Glutamatergic neuron (in vitro differentiated cells): ENCODE results near the gene CD99. TPM values are rescaled to one million over a fixed set of nuclear protein-coding genes. Genes with fewer than 3 reads are reported as not detected.
"Not testable (repeated sequence)": the region's sequence is repeated elsewhere in the genome, so short reads cannot be mapped to it uniquely, and the experiment has no call there.

Source experiments
- DNase-seq: peaks from one replicate; pipeline ENCODE4 v3.0.0; 2022
- H3K27ac Mint-ChIP-seq: one replicate; pipeline ENCODE4 v1.8.0; 2020; ENCODE audit warnings: mild to moderate bottlenecking, mixed read lengths, inconsistent platforms; ENCODE audit not compliant: unreplicated experiment
- H3K27me3 Mint-ChIP-seq: one replicate; pipeline ENCODE4 v1.8.0; 2020; ENCODE audit warnings: mild to moderate bottlenecking, moderate library complexity, mixed read lengths, inconsistent platforms; ENCODE audit not compliant: unreplicated experiment
- H3K36me3 Mint-ChIP-seq: one replicate; pipeline ENCODE4 v1.8.0; 2020; ENCODE audit warnings: mild to moderate bottlenecking, mixed read lengths, inconsistent platforms; ENCODE audit not compliant: unreplicated experiment
- H3K4me1 Mint-ChIP-seq: one replicate; pipeline ENCODE4 v1.8.0; 2020; ENCODE audit warnings: mild to moderate bottlenecking, low read depth, mixed read lengths, inconsistent platforms; ENCODE audit not compliant: unreplicated experiment
- H3K4me3 Mint-ChIP-seq: one replicate; pipeline ENCODE4 v1.8.0; 2020; ENCODE audit warnings: mild to moderate bottlenecking, mixed read lengths, inconsistent platforms; ENCODE audit not compliant: unreplicated experiment
- H3K9me3 Mint-ChIP-seq: one replicate; pipeline ENCODE4 v1.8.0; 2020; ENCODE audit warnings: mild to moderate bottlenecking, moderate library complexity, mixed read lengths, inconsistent platforms; ENCODE audit not compliant: unreplicated experiment
- CTCF ChIP-seq: fragments of 200-600 bp; sonication (generic); IDR thresholded peaks from one replicate; pipeline ENCODE4 v1.5.0; 2021; ENCODE audit not compliant: partially characterized antibody, unreplicated experiment
- total RNA-seq: library from RNA; stranded (reverse); fragmentation: NEBNext Ultra II Directional; extraction: Animal tissue kit (Norgen Biotek cat#: 25700); gene quantifications from one replicate; pipeline ENCODE4 v1.2.1, GENCODE V29; 2021; ENCODE audit not compliant: unreplicated experiment

CD99 gene
- total RNA-seq, 1 donor from 2014 or later: 31.2 TPM

GRCh38 chrX:2665387-2666304 lies 25.4 kb upstream of the CD99 start:
- Mint-ChIP-seq H3K27me3 (peaks cover 3% of the 10 kb centered on the region), H3K4me1 (no peaks in the 10 kb centered on the region), H3K27ac (no peak overlapping the region), H3K9me3 (no peaks in the 10 kb centered on the region), H3K4me3 (no peak overlapping the region), H3K36me3 (no peaks in the 10 kb centered on the region)
- no peak for TF ChIP-seq CTCF
- no peak for DNase-seq

- H3K4me3 Mint-ChIP-seq: no peak overlapping the region
- H3K36me3 Mint-ChIP-seq: no peaks in the 10 kb centered on the region
- H3K27ac Mint-ChIP-seq: no peak overlapping the region
- H3K27me3 Mint-ChIP-seq: peaks cover 3% of the 10 kb centered on the region
- H3K4me1 Mint-ChIP-seq: no peaks in the 10 kb centered on the region
- DNase-seq: no peak
- no peak for TF ChIP-seq CTCF
- no peaks in the 10 kb centered on the region for H3K9me3 Mint-ChIP-seq
Measured at GRCh38 chrX:2666491-2666890, 24.6 kb upstream of the CD99 start.

GRCh38 chrX:2670978-2671377 lies 20.1 kb upstream of the CD99 start:
- TF ChIP-seq CTCF: no peak
- H3K9me3 Mint-ChIP-seq: no peaks in the 10 kb centered on the region
- H3K27ac Mint-ChIP-seq: no peak overlapping the region
- peaks cover 4% of the 10 kb centered on the region for H3K36me3 Mint-ChIP-seq
- no peaks in the 10 kb centered on the region for H3K4me1 Mint-ChIP-seq
- H3K27me3 Mint-ChIP-seq: peaks cover 2% of the 10 kb centered on the region
- DNase-seq: no peak
- no peak overlapping the region for H3K4me3 Mint-ChIP-seq

- H3K36me3 Mint-ChIP-seq: peaks cover 4% of the 10 kb centered on the region
- H3K4me1 Mint-ChIP-seq: no peaks in the 10 kb centered on the region
- H3K27me3 Mint-ChIP-seq: peaks cover 2% of the 10 kb centered on the region
- no peak overlapping the region for H3K4me3 Mint-ChIP-seq
- H3K27ac Mint-ChIP-seq: no peak overlapping the region
- TF ChIP-seq CTCF: no peak
- no peaks in the 10 kb centered on the region for H3K9me3 Mint-ChIP-seq
- no peak for DNase-seq
Measured at GRCh38 chrX:2672084-2672483, 19.0 kb upstream of the CD99 start.

GRCh38 chrX:2673611-2674010 lies 17.5 kb upstream of the CD99 start:
- Mint-ChIP-seq H3K27me3 (peaks cover 2% of the 10 kb centered on the region), H3K4me1 (no peaks in the 10 kb centered on the region), H3K27ac (no peak overlapping the region), H3K36me3 (peaks cover 4% of the 10 kb centered on the region), H3K4me3 (no peak overlapping the region), H3K9me3 (no peaks in the 10 kb centered on the region)
- TF ChIP-seq CTCF: no peak
- DNase-seq: no peak

GRCh38 chrX:2675657-2676200 lies 15.4 kb upstream of the CD99 start:
- not testable (repeated sequence) for H3K36me3 Mint-ChIP-seq

More at GRCh38 chrX:2675657-2676200, 15.4 kb upstream of the CD99 start:
- H3K4me3 Mint-ChIP-seq, H3K4me1 Mint-ChIP-seq, H3K9me3 Mint-ChIP-seq, H3K27me3 Mint-ChIP-seq, H3K27ac Mint-ChIP-seq, DNase-seq: not testable (repeated sequence)
